Kidney epithelial cell (primary cell): ENCODE data around the gene LDHAL6A. TPM values are rescaled to one million over a fixed set of nuclear protein-coding genes. Genes with fewer than 3 reads are reported as not detected.

Experiments
- DNase-seq: peaks from one replicate; pipeline ENCODE4 v3.0.0-alpha.2; 2010; ENCODE audit warnings: low read depth
- H3K27me3 ChIP-seq: 2 replicates; pipeline ENCODE4 v1.6.0; 2011; ENCODE audit warnings: low read length; ENCODE audit not compliant: control insufficient read depth, insufficient read depth
- H3K36me3 ChIP-seq: 2 replicates; pipeline ENCODE4 v1.5.1; 2011; ENCODE audit warnings: low read length; ENCODE audit not compliant: control insufficient read depth, insufficient read depth
- H3K4me3 ChIP-seq: 2 replicates; pipeline ENCODE4 v1.5.1; 2011; ENCODE audit warnings: low read depth, mild to moderate bottlenecking, control low read depth, low read length
- total RNA-seq: library from RNA; depleted of rRNA; stranded (reverse); fragments of >200 nt; gene quantifications from 2 replicates; pipeline ENCODE4 v1.2.3, GENCODE V29; 2015
- TF ChIP-seq, protein P1 (sequence below): IDR thresholded peaks from 2 replicates; pipeline ENCODE4 v1.5.1; 2011; ENCODE audit warnings: mild to moderate bottlenecking, moderate library complexity, low read length, control low read depth, inconsistent platforms; ENCODE audit not compliant: insufficient read depth, poor library complexity, severe bottlenecking

The LDHAL6A gene
- total RNA-seq, 1 donor from 2014 or later = not detected

DNA sequence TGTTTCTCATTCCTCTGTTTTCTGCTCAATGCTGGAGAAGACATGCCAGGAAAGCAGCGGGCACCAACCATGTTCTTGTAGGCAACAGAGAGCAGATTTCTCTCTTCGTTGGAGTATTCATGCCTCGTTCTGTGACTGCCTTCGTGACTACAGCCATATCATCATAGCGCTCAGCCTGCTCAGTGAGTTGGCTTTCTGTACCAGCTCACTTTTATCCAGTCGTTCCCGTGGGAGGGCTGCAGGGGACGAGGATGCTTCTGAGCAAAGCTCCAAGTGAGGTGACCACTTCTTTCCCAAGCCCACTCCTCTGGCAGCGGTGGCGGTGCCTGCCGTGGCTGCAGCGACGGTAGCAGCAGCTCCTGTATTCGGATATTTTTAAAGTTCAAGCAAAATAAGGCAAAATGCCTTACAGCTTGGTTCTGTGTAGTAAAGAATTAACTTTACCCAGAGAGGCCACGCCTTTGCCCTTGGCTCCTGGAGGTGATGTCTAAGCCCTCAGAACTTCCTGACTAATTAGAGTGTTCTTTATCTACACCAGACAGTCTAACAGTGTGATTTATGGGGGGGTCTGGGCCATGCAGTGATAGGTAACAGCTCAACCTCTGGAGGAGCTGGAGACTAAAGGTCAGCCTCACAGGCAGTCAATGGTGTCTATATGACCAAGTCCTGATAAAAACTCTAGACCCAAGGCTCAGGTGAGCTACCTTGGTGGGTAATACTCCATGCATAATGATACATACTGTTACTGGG lies 35.3 kb downstream of the LDHAL6A start:
- DNase-seq = no peak
- no peaks in the 10 kb centered on the region for H3K36me3 ChIP-seq
- no peak overlapping the region for H3K4me3 ChIP-seq
- H3K27me3 ChIP-seq = no peaks in the 10 kb centered on the region
- TF ChIP-seq, protein P1, sequence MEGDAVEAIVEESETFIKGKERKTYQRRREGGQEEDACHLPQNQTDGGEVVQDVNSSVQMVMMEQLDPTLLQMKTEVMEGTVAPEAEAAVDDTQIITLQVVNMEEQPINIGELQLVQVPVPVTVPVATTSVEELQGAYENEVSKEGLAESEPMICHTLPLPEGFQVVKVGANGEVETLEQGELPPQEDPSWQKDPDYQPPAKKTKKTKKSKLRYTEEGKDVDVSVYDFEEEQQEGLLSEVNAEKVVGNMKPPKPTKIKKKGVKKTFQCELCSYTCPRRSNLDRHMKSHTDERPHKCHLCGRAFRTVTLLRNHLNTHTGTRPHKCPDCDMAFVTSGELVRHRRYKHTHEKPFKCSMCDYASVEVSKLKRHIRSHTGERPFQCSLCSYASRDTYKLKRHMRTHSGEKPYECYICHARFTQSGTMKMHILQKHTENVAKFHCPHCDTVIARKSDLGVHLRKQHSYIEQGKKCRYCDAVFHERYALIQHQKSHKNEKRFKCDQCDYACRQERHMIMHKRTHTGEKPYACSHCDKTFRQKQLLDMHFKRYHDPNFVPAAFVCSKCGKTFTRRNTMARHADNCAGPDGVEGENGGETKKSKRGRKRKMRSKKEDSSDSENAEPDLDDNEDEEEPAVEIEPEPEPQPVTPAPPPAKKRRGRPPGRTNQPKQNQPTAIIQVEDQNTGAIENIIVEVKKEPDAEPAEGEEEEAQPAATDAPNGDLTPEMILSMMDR = no peak

DNA sequence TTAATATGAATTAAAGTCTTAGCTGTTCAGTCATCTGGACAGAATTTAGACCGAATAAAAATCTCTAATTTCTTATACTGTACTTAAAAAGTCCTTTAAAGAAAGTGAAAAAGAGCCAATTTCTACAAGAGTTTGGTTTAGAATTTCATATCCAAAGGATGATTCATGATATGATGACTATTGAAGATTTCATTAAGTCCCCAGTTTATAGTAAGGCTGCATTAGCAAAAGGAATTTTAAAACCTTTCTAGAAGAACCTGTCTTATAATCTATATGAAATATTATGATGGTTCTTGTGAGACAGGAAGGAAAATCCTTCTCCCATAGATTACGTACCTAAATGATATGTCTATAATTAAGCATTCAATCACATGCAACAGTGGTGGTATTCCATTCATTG lies 36.3 kb downstream of the LDHAL6A start:
- no peak overlapping the region for H3K4me3 ChIP-seq
- no peaks in the 10 kb centered on the region for H3K27me3 ChIP-seq
- peaks cover 1% of the 10 kb centered on the region for H3K36me3 ChIP-seq
- DNase-seq = no peak
- TF ChIP-seq, protein P1 = no peak

DNA sequence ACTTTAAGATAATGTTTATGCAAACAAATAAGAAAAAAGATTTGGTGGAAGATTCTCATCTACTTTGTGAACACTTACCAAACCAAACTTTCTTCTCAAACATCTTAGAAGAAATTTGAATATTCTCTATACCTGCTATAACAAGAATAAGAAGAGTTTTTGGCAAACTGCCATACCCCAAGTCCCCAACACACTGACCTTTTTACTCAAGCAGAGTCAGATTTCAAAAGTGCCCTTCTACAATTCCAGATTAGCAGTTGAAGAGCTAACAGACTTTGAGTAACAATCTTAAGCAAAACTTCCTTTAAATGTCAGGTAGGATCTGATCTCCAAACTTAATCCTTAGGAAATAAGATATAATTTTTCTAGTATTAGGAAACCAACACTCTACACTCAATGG lies 37.2 kb downstream of the LDHAL6A start:
- Histone ChIP-seq H3K27me3 (no peaks in the 10 kb centered on the region), H3K36me3 (peaks cover 1% of the 10 kb centered on the region), H3K4me3 (no peak overlapping the region)
- no peak for DNase-seq
- TF ChIP-seq, protein P1 = no peak

DNA sequence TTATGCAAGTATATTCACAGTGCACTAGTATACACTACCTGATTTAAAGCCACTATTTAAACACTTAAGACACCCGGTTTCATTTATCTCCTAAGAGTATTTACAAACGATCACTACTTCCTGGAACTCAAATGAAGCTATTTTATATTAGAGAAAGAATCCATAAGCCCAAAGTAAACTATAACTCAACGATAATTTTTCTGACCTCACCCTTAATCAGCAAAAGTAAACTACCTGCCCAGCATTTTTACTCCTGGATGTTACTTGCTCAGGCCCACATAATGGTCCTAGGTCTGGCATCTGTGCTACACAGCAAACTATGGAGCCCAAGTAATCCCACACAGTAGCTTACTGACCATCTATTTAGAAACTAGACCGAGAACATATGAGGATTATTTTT lies 37.7 kb downstream of the LDHAL6A start:
- Histone ChIP-seq H3K27me3 (no peaks in the 10 kb centered on the region), H3K4me3 (no peak overlapping the region), H3K36me3 (peaks cover 1% of the 10 kb centered on the region)
- DNase-seq = no peak
- TF ChIP-seq, protein P1 = no peak

DNA sequence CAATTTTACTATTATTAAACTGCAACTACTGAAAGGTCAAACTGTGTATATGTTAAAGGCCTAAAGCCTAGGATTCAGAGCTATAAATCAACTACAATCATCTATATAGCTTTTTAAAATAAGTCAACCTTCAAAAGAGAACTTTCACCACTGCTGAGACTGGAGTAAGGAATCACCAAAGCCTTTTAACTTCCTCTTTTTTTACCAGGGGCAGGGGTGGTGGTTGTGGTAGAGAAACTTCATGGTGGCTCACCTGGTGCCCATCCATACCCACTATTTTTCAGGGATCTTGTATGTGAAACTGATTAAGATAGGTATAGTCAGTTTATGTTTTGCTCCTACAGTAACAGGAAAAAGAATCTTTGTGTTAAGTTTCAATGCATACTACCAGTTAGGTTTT lies 39.6 kb downstream of the LDHAL6A start:
- TF ChIP-seq, protein P1 = no peak
- no peak for DNase-seq
- H3K27me3 ChIP-seq = no peaks in the 10 kb centered on the region
- H3K4me3 ChIP-seq = no peak overlapping the region
- peaks cover 1% of the 10 kb centered on the region for H3K36me3 ChIP-seq

DNA sequence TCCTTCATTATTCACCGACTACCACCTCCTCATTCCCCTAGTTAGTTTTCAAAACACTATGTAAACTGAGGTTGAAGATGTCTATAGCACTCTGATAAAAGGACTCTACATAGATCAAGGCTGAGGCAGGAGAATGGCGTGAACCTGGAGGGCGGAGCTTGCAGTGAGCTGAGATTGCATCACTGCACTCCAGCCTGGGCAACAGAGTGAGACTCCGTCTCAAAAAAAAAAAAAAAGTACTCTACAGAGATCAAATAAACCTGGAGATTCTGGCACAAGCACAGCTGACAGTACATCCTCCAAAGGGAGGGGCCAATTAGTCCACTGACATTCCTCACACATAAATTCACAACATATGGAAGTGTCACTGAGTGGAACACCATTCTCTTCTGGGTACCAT lies 40.0 kb downstream of the LDHAL6A start:
- no peak overlapping the region for H3K4me3 ChIP-seq
- TF ChIP-seq, protein P1 = no peak
- H3K36me3 ChIP-seq = peaks cover 1% of the 10 kb centered on the region
- DNase-seq = no peak
- H3K27me3 ChIP-seq = no peaks in the 10 kb centered on the region
